ENCODE measurements around the gene RAB15. TPM values are rescaled to one million over a fixed set of nuclear protein-coding genes. Genes with fewer than 3 reads are reported as not detected.

The RAB15 gene
- total RNA-seq, 6 experiments from 2014 or later = 3.5 to 5.7 (median 5.0) TPM

DNA sequence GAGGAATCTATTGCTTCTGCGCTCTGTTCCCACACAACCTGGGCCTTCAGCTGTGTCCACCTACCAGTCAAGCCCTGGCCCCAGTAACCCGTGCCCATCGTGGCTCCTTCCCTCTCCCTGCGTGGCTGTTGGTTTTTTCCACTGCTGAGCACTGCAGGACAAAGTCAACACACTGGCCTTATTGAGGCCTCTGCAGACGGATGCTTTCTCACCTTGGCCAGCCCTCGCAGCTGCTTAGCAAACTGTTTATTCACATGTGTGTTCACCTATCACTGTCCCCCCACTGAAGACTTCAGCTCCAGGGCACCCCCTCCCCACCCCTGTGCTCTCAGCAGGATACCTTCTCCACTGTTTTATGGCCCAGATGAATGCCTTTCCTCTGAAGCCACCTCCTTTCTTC is 16.8 kb downstream of the RAB15 start:
- Mint-ChIP-seq H3K27me3 (ENCODE audit: insufficient read depth) (no peaks in the 10 kb centered on the region; the same call in 1 of the 2 replicates), H3K4me3 (no peak overlapping the region), H3K4me1 (ENCODE audit: low read depth) (no peaks in the 10 kb centered on the region), H3K27ac (no peak overlapping the region), H3K9me3 (no peaks in the 10 kb centered on the region), H3K36me3 (ENCODE audit: low read depth) (no peaks in the 10 kb centered on the region)
- TF ChIP-seq, protein P1, sequence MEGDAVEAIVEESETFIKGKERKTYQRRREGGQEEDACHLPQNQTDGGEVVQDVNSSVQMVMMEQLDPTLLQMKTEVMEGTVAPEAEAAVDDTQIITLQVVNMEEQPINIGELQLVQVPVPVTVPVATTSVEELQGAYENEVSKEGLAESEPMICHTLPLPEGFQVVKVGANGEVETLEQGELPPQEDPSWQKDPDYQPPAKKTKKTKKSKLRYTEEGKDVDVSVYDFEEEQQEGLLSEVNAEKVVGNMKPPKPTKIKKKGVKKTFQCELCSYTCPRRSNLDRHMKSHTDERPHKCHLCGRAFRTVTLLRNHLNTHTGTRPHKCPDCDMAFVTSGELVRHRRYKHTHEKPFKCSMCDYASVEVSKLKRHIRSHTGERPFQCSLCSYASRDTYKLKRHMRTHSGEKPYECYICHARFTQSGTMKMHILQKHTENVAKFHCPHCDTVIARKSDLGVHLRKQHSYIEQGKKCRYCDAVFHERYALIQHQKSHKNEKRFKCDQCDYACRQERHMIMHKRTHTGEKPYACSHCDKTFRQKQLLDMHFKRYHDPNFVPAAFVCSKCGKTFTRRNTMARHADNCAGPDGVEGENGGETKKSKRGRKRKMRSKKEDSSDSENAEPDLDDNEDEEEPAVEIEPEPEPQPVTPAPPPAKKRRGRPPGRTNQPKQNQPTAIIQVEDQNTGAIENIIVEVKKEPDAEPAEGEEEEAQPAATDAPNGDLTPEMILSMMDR (IDR thresholded peaks at IDR 0.05) = no peak
- DNase-seq = no peak

DNA sequence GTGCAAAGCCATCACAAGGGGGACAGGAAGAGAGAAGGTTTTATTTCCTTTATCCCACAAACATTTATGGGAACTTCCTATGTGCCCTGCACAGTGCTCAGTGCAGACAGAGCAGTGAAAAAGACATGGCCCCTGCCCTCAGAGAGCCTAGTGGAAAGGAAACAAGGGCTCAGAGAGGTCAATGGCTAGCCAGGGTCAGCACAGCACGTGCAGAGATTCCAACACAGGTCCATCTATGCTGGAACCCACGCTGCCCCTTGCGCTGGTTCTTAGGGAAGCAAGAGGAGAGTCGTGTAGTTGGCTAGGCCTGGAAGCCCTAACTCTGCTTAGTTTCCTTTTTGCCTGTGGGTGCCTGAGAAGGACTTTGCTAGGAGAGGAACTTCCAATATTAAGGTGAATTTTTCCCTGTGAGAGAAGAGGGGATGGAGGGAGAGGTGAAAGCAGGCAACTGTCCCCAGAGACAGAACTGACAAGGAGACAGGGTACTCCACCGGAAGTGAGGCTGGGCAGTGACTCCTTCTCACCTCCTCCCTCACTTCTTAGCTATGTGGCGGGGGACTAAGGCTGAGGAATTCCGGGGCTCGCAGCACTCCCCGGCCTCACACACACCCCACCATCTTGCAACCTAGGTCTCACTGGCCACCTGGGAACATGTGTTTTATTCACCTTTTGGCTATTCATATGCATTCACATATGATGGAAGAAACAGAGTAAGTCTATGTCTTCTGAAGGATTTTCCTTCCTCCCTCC is 17.5 kb downstream of the RAB15 start:
- Mint-ChIP-seq H3K27me3 (ENCODE audit: insufficient read depth) (no peaks in the 10 kb centered on the region; the same call in 1 of the 2 replicates), H3K4me3 (no peak overlapping the region), H3K36me3 (ENCODE audit: low read depth) (no peaks in the 10 kb centered on the region), H3K9me3 (no peaks in the 10 kb centered on the region), H3K4me1 (ENCODE audit: low read depth) (no peaks in the 10 kb centered on the region), H3K27ac (no peak overlapping the region)
- DNase-seq = no peak
- TF ChIP-seq, protein P1 (IDR thresholded peaks at IDR 0.05) = no peak

DNA sequence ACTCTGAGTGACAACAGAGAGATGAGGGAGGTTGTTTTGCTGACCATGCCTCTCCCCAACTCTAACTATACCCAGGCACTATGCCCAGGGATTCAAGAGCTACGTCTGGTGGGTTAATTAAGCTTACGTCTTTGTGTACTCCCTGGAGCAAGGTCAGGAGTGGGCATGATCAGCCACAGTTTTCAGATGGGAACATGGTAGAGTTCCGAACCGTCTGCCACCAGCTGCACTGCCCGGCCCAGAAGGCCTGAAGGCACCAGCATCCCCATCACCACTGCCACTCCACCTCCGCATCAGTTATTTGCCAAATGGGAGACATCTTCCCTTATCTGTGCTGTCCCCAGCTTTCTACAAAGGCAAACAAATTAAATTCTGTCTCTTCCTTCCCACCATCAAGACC is 18.5 kb downstream of the RAB15 start:
- no peaks in the 10 kb centered on the region for H3K36me3 Mint-ChIP-seq (ENCODE audit: low read depth)
- H3K4me3 Mint-ChIP-seq = no peak overlapping the region
- TF ChIP-seq, protein P1 (IDR thresholded peaks at IDR 0.05) = no peak
- H3K4me1 Mint-ChIP-seq (ENCODE audit: low read depth) = no peaks in the 10 kb centered on the region
- H3K27ac Mint-ChIP-seq = no peak overlapping the region
- H3K9me3 Mint-ChIP-seq = no peaks in the 10 kb centered on the region
- DNase-seq = no peak
- H3K27me3 Mint-ChIP-seq (ENCODE audit: insufficient read depth) = no peaks in the 10 kb centered on the region; the same call in 1 of the 2 replicates

DNA sequence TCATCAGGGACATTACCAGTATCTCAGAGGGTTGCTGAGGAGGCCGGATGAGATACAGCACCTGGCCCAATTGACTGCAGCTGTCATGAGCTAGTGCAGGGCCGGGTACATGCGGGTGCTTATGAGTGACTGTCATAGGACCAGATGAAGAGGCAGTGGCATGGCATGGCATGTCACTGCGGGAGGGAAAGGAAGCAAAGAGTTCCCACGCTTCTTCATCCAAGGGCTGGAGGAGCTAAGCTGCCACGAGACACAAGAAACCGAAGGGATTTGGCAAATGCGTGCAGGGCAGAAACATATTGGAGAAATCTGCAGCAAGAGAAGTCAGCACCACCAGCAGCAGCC is 18.9 kb downstream of the RAB15 start:
- Mint-ChIP-seq H3K36me3 (ENCODE audit: low read depth) (no peaks in the 10 kb centered on the region), H3K4me1 (ENCODE audit: low read depth) (no peaks in the 10 kb centered on the region), H3K9me3 (no peaks in the 10 kb centered on the region), H3K4me3 (no peak overlapping the region), H3K27me3 (ENCODE audit: insufficient read depth) (no peaks in the 10 kb centered on the region; the same call in 1 of the 2 replicates), H3K27ac (no peak overlapping the region)
- DNase-seq = no peak
- TF ChIP-seq, protein P1 (IDR thresholded peaks at IDR 0.05) = no peak

DNA sequence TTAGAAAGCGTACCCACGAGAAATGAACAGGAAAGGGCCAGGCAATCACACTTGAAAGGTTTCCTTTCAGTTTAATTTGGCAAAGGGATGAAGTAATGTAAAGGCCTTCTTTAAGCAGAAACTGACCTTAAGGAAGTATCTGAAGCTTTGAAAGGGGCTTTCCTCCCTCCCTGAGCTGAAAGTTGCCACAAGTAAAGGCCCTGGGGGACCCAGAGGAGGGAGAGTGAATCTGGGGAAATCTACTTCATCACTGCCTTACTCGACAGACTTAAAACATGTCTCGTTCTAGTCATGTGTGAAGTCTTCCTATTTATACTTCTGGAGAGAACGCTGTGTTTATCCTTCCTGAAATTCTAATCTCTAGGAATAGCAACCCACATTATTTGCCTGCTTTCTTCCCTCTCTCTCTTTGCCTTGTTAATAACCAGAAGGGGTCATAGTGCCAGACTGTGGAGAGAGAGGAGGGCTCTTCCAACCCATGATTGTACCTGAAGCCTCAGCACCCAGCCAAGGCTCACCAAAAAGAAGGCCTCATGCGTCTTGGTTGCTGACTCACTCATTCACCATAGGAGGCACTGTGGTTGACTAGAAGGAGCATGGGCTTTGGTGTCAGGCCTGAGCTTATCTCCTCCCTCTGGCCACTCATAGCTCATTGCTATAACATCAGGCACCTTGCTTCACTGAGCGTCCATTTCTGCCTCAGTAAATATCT is 19.4 kb downstream of the RAB15 start:
- Mint-ChIP-seq H3K27ac (no peak overlapping the region), H3K4me1 (ENCODE audit: low read depth) (no peaks in the 10 kb centered on the region), H3K36me3 (ENCODE audit: low read depth) (no peaks in the 10 kb centered on the region), H3K27me3 (ENCODE audit: insufficient read depth) (no peaks in the 10 kb centered on the region; the same call in 1 of the 2 replicates), H3K4me3 (no peak overlapping the region), H3K9me3 (no peaks in the 10 kb centered on the region)
- DNase-seq = no peak
- TF ChIP-seq, protein P1 (IDR thresholded peaks at IDR 0.05) = no peak; the same call in 1 of the 2 replicates
